ENCODE measurements around the gene NUDT5. TPM values are rescaled to one million over a fixed set of nuclear protein-coding genes. Genes with fewer than 3 reads are reported as not detected.
A peak's percentile ranks its signal among the peaks of the same experiment; 100 is the strongest.
"Not testable (repeated sequence)": the region's sequence is repeated elsewhere in the genome, so short reads cannot be mapped to it uniquely, and the experiment has no call there.

The NUDT5 gene
- polyA plus RNA-seq, 2 donors, result 26.8 to 49.2 TPM

- 91 to 92% methylated on average over 11 of the region's 11 CpGs for WGBS, 2 donors
- no peaks in the 10 kb centered on the region for H3K4me1 ChIP-seq (ENCODE audit: control insufficient read depth in 2 of 2, insufficient read depth in 2 of 2, low read length in 1 of 2)
- H3K36me3 ChIP-seq (ENCODE audit: control insufficient read depth in 2 of 2, insufficient read depth in 2 of 2, low read length in 1 of 2), result peaks cover 2% of the 10 kb centered on the region in 2 donors
Observed at GRCh38 chr10:12228851-12229250, 33.2 kb upstream of the NUDT5 start.

GRCh38 chr10:12226438-12226837, 30.7 kb upstream of the NUDT5 start:
- not testable (repeated sequence) for H3K9me3 ChIP-seq (ENCODE audit: control insufficient read depth in 2 of 2, insufficient read depth in 1 of 2, low read depth in 1 of 2, low read length in 1 of 2); H3K27ac ChIP-seq (ENCODE audit: low read depth in 2 of 2, low read length in 1 of 2); H3K27me3 ChIP-seq (ENCODE audit: control insufficient read depth in 1 of 2, insufficient read depth in 2 of 2, low read length in 2 of 2); H3K36me3 ChIP-seq (ENCODE audit: control insufficient read depth in 2 of 2, insufficient read depth in 2 of 2, low read length in 1 of 2); H3K4me3 ChIP-seq (ENCODE audit: low read depth in 1 of 2, low read length in 2 of 2); H3K4me1 ChIP-seq (ENCODE audit: control insufficient read depth in 2 of 2, insufficient read depth in 2 of 2, low read length in 1 of 2)
- WGBS, 2 donors, result 95 to 97% methylated on average over 27 to 28 of the region's 28 CpGs

More at GRCh38 chr10:12228851-12229250, 33.2 kb upstream of the NUDT5 start:
- Histone ChIP-seq H3K4me3 (ENCODE audit: low read depth in 1 of 2, low read length in 2 of 2) (no peak overlapping the region), H3K9me3 (ENCODE audit: control insufficient read depth in 2 of 2, insufficient read depth in 1 of 2, low read depth in 1 of 2, low read length in 1 of 2) (no peaks in the 10 kb centered on the region), H3K27me3 (ENCODE audit: control insufficient read depth in 1 of 2, insufficient read depth in 2 of 2, low read length in 2 of 2) (no peaks in the 10 kb centered on the region), H3K27ac (ENCODE audit: low read depth in 2 of 2, low read length in 1 of 2) (no peak overlapping the region)

GRCh38 chr10:12225444-12225843, 29.8 kb upstream of the NUDT5 start:
- no peaks in the 10 kb centered on the region for H3K9me3 ChIP-seq (ENCODE audit: control insufficient read depth in 2 of 2, insufficient read depth in 1 of 2, low read depth in 1 of 2, low read length in 1 of 2)
- no peak overlapping the region for H3K4me3 ChIP-seq (ENCODE audit: low read depth in 1 of 2, low read length in 2 of 2)
- H3K27me3 ChIP-seq (ENCODE audit: control insufficient read depth in 1 of 2, insufficient read depth in 2 of 2, low read length in 2 of 2), result no peaks in the 10 kb centered on the region
- H3K36me3 ChIP-seq (ENCODE audit: control insufficient read depth in 2 of 2, insufficient read depth in 2 of 2, low read length in 1 of 2), result peaks cover 2% of the 10 kb centered on the region in 2 donors
- H3K4me1 ChIP-seq (ENCODE audit: control insufficient read depth in 2 of 2, insufficient read depth in 2 of 2, low read length in 1 of 2), result no peaks in the 10 kb centered on the region
- no peak overlapping the region for H3K27ac ChIP-seq (ENCODE audit: low read depth in 2 of 2, low read length in 1 of 2)
- 84 to 90% methylated on average over 2 of the region's 2 CpGs for WGBS, 2 donors

- 71 to 79% methylated on average over 10 of the region's 10 CpGs for WGBS, 2 donors
- peaks cover 6 to 7% of the 10 kb centered on the region in 2 donors for H3K36me3 ChIP-seq (ENCODE audit: control insufficient read depth in 2 of 2, insufficient read depth in 2 of 2, low read length in 1 of 2)
- H3K4me1 ChIP-seq (ENCODE audit: control insufficient read depth in 2 of 2, insufficient read depth in 2 of 2, low read length in 1 of 2), result no peaks in the 10 kb centered on the region
- H3K9me3 ChIP-seq (ENCODE audit: control insufficient read depth in 2 of 2, insufficient read depth in 1 of 2, low read depth in 1 of 2, low read length in 1 of 2), result no peaks in the 10 kb centered on the region
- H3K27me3 ChIP-seq (ENCODE audit: control insufficient read depth in 1 of 2, insufficient read depth in 2 of 2, low read length in 2 of 2), result no peaks in the 10 kb centered on the region
- no peak overlapping the region for H3K4me3 ChIP-seq (ENCODE audit: low read depth in 1 of 2, low read length in 2 of 2)
- peak overlapping the region; percentile 35 to 65 for H3K27ac ChIP-seq (ENCODE audit: low read depth in 2 of 2, low read length in 1 of 2)
Observed at GRCh38 chr10:12221323-12222298, 25.9 kb upstream of the NUDT5 start.

GRCh38 chr10:12218991-12219390, 23.3 kb upstream of the NUDT5 start:
- no peaks in the 10 kb centered on the region for H3K4me1 ChIP-seq (ENCODE audit: control insufficient read depth in 2 of 2, insufficient read depth in 2 of 2, low read length in 1 of 2)
- H3K4me3 ChIP-seq (ENCODE audit: low read depth in 1 of 2, low read length in 2 of 2), result no peak overlapping the region
- no peaks in the 10 kb centered on the region for H3K9me3 ChIP-seq (ENCODE audit: control insufficient read depth in 2 of 2, insufficient read depth in 1 of 2, low read depth in 1 of 2, low read length in 1 of 2)
- H3K36me3 ChIP-seq (ENCODE audit: control insufficient read depth in 2 of 2, insufficient read depth in 2 of 2, low read length in 1 of 2), result peaks cover 7% of the 10 kb centered on the region in 2 donors
- H3K27ac ChIP-seq (ENCODE audit: low read depth in 2 of 2, low read length in 1 of 2), result no peak overlapping the region
- H3K27me3 ChIP-seq (ENCODE audit: control insufficient read depth in 1 of 2, insufficient read depth in 2 of 2, low read length in 2 of 2), result no peaks in the 10 kb centered on the region
- 76 to 80% methylated on average over 8 of the region's 8 CpGs for WGBS, 2 donors

- no peaks in the 10 kb centered on the region for H3K4me1 ChIP-seq (ENCODE audit: control insufficient read depth in 2 of 2, insufficient read depth in 2 of 2, low read length in 1 of 2)
- peaks cover 7 to 8% of the 10 kb centered on the region in 2 donors for H3K36me3 ChIP-seq (ENCODE audit: control insufficient read depth in 2 of 2, insufficient read depth in 2 of 2, low read length in 1 of 2)
- 23 to 26% methylated on average over 6 of the region's 6 CpGs for WGBS, 2 donors
- H3K4me3 ChIP-seq (ENCODE audit: low read depth in 1 of 2, low read length in 2 of 2), result no peak overlapping the region
- H3K27ac ChIP-seq (ENCODE audit: low read depth in 2 of 2, low read length in 1 of 2), result peak overlapping the region in 1 of 2 donors; percentile 36
- H3K27me3 ChIP-seq (ENCODE audit: control insufficient read depth in 1 of 2, insufficient read depth in 2 of 2, low read length in 2 of 2), result no peaks in the 10 kb centered on the region
- no peaks in the 10 kb centered on the region for H3K9me3 ChIP-seq (ENCODE audit: control insufficient read depth in 2 of 2, insufficient read depth in 1 of 2, low read depth in 1 of 2, low read length in 1 of 2)
Observed at GRCh38 chr10:12214763-12215218, 19.1 kb upstream of the NUDT5 start.

GRCh38 chr10:12214093-12214492, 18.4 kb upstream of the NUDT5 start:
- no peaks in the 10 kb centered on the region for H3K9me3 ChIP-seq (ENCODE audit: control insufficient read depth in 2 of 2, insufficient read depth in 1 of 2, low read depth in 1 of 2, low read length in 1 of 2)
- no peaks in the 10 kb centered on the region for H3K27me3 ChIP-seq (ENCODE audit: control insufficient read depth in 1 of 2, insufficient read depth in 2 of 2, low read length in 2 of 2)
- no peaks in the 10 kb centered on the region for H3K4me1 ChIP-seq (ENCODE audit: control insufficient read depth in 2 of 2, insufficient read depth in 2 of 2, low read length in 1 of 2)
- no peak overlapping the region for H3K4me3 ChIP-seq (ENCODE audit: low read depth in 1 of 2, low read length in 2 of 2)
- H3K27ac ChIP-seq (ENCODE audit: low read depth in 2 of 2, low read length in 1 of 2), result no peak overlapping the region
- H3K36me3 ChIP-seq (ENCODE audit: control insufficient read depth in 2 of 2, insufficient read depth in 2 of 2, low read length in 1 of 2), result peaks cover 8 to 9% of the 10 kb centered on the region in 2 donors
- WGBS, 2 donors, result 54 to 56% methylated on average over 4 of the region's 4 CpGs

GRCh38 chr10:12213621-12214020, 17.9 kb upstream of the NUDT5 start:
- H3K9me3 ChIP-seq (ENCODE audit: control insufficient read depth in 2 of 2, insufficient read depth in 1 of 2, low read depth in 1 of 2, low read length in 1 of 2), result no peaks in the 10 kb centered on the region
- 49 to 57% methylated on average over 3 of the region's 3 CpGs for WGBS, 2 donors
- H3K27ac ChIP-seq (ENCODE audit: low read depth in 2 of 2, low read length in 1 of 2), result no peak overlapping the region
- no peaks in the 10 kb centered on the region for H3K27me3 ChIP-seq (ENCODE audit: control insufficient read depth in 1 of 2, insufficient read depth in 2 of 2, low read length in 2 of 2)
- no peak overlapping the region for H3K4me3 ChIP-seq (ENCODE audit: low read depth in 1 of 2, low read length in 2 of 2)
- no peaks in the 10 kb centered on the region for H3K4me1 ChIP-seq (ENCODE audit: control insufficient read depth in 2 of 2, insufficient read depth in 2 of 2, low read length in 1 of 2)
- peaks cover 5 to 8% of the 10 kb centered on the region in 2 donors for H3K36me3 ChIP-seq (ENCODE audit: control insufficient read depth in 2 of 2, insufficient read depth in 2 of 2, low read length in 1 of 2)

- peak overlapping the region in 1 of 2 donors; percentile 4 for H3K27ac ChIP-seq (ENCODE audit: low read depth in 2 of 2, low read length in 1 of 2)
- peaks cover 2 to 5% of the 10 kb centered on the region in 2 donors for H3K36me3 ChIP-seq (ENCODE audit: control insufficient read depth in 2 of 2, insufficient read depth in 2 of 2, low read length in 1 of 2)
- WGBS, 2 donors, result 57 to 78% methylated on average over 3 of the region's 3 CpGs
- no peaks in the 10 kb centered on the region for H3K4me1 ChIP-seq (ENCODE audit: control insufficient read depth in 2 of 2, insufficient read depth in 2 of 2, low read length in 1 of 2)
- H3K4me3 ChIP-seq (ENCODE audit: low read depth in 1 of 2, low read length in 2 of 2), result no peak overlapping the region
- H3K9me3 ChIP-seq (ENCODE audit: control insufficient read depth in 2 of 2, insufficient read depth in 1 of 2, low read depth in 1 of 2, low read length in 1 of 2), result no peaks in the 10 kb centered on the region
- no peaks in the 10 kb centered on the region for H3K27me3 ChIP-seq (ENCODE audit: control insufficient read depth in 1 of 2, insufficient read depth in 2 of 2, low read length in 2 of 2)
Observed at GRCh38 chr10:12212454-12212853, 16.8 kb upstream of the NUDT5 start.

All from esophagus (tissue), 2 donors.